ENCODE measurements around the gene LRRC56.

LRRC56 gene

DNA sequence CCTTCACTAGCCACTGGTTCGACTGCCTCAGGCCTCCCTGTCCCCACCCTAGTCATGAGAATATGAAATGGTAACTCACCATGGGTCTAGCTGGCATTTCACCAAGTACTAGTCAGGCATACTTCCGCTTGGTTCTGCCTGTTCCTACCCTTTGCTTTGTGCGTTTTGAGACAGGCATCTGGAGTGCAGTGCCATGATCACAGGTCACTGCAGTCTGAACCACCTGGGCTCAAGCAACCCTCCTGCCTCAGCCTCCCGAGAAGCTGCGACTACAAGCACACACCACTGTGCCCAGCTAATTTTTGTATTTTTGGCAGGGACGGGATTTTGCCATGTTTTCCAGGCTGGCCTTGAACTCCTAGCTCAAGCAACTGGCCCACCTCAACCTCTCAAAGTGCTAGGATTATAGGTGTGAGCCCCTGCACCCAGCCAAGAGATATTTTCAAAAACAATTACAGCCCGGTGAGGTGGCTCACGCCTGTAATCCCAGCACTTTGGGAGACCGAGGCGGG, 16.1 kb upstream of the LRRC56 start:
- DNase-seq (ENCODE audit: low read depth in 2 of 2) = no peak

DNA sequence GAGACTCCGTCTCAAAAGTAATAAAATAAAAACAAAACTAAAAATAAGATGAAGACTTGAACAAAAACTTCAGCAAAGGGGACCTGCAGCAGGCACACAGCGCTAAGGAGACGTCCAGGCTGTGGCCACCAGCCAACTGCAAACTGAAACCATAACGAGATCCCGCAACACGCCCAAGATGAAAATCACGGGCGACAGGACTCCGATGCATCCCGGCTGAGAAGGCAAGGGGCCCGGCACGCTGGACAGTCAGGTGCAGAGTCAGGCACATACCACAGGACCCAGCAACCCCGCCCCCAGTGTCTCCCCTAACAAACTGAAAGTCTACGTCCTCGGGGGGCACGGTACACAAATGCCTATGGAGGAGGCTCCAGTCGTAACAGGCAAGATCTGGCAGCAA, 11.1 kb upstream of the LRRC56 start:
- DNase-seq (ENCODE audit: low read depth in 2 of 2) = no peak

DNA sequence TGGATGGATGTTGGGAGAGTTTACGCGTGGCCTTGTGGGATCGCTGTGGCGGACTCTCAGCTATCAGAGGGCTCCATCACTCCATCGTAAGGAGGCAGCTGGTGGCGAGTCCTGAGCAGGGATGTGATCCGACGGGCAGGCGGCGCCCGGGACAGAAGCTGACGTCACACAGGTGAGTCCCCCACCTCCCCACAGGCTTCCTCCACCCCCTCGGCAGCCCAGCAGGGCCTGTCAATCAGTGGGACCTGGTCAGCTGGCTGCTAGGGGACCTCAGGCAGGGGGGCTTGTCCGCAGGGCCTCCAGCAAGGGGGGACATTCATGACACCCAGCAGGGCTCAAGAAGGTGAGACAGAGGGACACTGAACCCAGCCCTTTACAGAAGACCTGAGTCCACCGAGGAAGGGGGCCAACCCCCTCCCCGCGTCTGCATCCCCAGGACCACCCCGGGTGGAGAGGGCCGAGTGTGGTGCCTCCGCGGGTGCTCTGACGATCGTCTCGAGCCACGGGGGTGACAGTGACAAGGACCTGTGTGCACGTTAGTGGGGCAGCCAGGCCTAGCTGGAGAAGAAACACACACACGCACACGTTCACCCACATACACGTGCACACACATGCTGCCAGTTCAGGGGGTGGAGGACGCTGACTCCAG, 9.0 kb upstream of the LRRC56 start:
- DNase-seq (ENCODE audit: low read depth in 2 of 2) = no peak

DNA sequence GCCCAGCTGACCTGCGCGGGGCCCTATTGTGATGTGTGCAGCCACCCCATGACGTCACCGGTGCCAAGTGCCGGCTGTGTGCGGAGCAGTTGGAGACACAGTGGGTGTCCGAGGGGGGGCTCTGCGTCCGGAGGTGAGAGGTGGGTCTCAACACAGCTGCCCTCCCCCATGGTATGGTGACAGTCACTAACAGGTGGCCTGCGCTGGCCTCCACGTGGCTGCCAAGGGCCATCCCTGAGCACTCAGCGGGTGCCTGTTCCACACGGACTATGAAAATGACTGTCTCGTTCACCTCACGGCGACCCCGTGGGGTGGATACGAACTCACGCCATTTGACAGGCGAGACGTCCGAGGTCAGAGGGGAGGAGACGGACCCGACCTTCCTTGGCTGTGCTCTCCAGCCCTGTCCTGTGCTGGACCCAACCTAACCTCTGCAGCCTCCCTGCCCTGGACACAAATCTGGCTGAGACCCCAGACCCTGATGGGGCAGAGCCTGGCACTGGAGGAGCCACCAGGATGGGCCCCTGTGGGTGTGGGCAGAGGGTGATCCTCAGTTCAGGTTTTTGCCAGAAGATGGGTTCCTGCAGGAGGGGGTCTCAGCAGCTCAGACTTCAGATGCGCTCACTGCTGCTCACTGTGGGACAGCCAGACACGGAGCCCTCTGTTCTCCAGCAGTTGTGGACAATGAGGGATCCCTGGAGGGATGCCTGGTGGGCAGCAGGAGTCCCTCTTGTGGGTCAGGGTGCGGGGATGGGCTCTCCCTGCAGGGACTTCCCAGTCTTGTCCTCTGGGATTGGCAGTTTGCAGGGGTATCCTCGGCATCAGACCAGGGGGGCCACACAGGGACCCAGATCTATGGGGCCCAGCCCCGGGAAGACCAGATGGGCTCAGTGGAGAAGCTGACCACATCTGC, 8.3 kb upstream of the LRRC56 start:
- no peak for DNase-seq (ENCODE audit: low read depth in 2 of 2)

DNA sequence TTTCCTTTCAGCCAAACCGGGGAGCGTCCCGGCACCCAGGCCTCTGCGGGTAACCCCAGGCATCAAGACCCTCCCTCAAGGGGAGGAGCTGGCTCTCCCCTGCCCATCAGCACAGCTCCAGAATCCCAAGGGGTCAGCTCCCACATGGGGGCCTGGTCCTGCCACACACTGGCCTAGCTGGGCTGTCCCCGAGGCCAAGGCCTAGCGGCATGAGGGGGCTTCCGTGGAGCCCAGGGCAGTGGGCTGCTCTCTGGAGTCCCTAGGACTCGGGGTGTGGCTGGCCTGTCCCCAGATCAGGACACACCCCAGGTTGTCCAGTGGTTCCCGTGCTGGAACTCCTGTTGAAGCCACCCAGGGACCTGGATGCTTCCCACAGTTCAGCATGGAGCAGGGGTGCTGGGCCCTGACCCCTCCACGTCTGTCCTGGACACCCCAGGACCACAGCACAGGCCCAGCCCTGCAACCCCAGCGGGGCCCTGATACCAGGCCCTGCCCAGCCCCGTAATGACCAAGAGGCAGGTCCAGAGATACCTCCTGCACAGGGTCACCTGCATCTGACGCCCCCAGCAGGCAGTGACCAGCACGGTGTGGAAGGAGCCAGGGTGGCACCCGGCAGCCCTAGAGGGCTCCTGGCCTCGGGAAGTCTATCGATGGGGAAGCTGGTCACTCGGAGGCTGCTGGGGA, 7.5 kb upstream of the LRRC56 start:
- no peak for DNase-seq (ENCODE audit: low read depth in 2 of 2)

DNA sequence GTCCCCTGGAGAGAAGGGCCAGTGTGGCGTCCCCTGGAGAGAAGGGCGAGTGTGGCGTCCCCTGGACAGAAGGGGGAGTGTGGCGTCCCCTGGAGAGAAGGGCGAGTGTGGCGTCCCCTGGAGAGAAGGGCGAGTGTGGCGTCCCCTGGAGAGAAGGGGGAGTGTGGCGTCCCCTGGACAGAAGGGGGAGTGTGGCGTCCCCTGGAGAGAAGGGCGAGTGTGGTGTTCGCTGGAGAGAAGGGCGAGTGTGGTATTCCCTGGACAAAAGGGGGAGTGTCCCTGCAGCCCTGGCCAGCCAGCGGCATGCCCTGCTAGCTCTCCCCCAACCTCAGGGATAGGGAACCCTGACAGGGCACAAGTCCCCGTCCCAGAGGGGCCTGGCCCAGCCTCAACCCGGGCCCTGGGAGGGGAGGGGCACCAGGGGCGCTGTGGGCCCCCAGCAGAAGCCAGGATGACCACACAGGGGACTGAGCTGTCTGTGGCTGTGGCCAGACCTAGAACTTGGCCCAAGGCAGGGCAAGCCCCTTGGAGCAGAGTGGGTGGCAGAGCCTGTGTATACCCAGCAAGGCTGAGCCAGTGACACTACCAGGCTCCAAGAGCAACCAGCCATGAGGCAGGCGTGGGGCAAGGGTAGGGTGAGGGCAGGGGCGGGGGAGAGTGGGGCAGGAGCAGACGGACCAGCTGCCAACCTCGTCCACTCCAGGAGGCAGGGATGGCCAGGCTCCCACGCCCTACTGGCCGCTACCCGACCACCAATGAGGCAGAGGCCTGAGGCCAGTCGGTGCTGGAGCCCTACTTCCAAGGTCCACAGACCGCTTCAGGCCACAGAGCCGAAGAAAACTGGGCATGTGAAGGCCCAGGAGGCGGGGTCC, 6.1 kb upstream of the LRRC56 start:
- DNase-seq (ENCODE audit: low read depth in 2 of 2) = no peak

DNA sequence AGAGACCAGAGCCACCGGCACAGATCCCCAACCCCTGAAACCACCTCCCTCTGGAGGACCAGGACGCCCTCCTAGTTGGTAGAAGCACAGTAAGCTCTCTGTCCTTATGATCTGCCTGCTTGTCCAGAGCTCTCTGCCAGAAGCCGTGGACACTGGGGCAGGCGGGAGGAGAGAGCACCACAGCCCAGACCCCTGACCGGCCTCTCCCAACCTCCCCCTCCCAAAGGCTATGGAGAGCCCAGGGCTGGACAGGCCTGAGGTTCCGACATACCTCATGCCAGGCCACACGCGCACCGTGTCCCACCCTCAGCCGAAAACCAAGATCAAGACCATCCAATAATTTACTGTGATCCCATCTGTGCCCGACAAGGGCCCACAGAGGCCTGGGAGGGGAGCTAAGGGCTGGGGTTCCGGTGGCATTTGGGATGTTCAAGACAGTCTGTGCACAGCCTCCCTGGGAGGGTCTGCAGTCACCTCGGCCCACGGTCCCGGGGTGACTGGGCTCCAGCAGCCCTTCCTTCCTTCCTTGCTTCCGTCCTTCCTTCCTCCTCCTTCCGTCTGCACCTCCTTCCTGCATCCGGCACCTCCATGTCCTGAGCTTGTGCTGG, 5.3 kb upstream of the LRRC56 start:
- no peak for DNase-seq (ENCODE audit: low read depth in 2 of 2)

DNA sequence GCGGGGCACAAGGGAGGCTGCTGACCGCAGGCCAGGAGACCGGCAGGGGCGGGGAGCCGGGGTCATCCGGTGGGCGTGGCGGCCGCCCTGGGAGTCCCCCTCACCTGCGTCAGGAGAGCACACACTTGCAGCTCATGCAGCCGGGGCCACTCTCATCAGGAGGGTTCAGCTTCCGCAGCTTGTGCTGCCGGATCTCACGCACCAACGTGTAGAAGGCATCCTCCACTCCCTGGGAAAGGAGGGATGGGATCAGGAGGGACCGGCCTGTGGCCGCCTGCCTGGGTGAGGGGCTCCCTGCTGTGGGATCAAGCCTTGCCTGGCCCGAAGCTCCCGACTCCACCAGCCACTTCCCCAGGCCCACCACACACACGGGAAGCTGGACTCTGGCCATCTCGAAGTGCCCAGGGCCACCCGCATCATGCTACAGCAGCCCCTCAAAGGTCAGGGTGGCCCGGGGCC, 4.8 kb upstream of the LRRC56 start:
- no peak for DNase-seq (ENCODE audit: low read depth in 2 of 2)

DNA sequence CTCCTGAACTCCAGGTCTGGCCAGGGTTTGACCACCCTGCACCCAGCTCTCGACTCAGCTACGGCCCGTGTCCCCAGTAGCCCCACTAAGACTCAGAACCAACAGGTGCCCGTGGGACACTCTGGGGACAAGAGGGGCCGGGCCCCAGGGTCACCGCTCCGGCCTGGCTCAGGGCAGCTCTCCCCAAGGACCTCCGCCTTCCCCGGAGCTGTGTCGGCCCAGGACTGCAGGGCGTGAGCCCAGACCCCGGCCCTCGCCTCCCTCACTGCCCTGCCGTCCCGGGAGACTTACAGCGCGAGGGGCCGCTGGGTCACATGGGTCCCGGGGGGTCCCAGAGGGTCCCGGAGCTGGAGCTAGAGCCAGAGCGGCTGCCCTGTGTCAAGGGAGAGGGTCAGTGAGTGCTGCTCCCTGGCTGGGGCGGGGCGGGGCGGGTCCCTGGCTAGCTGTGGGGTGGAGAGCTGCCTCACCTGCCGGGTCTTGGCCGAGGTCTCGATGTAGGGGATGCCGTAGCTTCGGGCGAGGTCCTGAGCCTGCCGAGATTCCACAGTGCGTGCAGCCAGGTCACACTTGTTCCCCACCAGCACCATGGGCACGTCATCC, 4.2 kb upstream of the LRRC56 start:
- no peak for DNase-seq (ENCODE audit: low read depth in 2 of 2)

DNA sequence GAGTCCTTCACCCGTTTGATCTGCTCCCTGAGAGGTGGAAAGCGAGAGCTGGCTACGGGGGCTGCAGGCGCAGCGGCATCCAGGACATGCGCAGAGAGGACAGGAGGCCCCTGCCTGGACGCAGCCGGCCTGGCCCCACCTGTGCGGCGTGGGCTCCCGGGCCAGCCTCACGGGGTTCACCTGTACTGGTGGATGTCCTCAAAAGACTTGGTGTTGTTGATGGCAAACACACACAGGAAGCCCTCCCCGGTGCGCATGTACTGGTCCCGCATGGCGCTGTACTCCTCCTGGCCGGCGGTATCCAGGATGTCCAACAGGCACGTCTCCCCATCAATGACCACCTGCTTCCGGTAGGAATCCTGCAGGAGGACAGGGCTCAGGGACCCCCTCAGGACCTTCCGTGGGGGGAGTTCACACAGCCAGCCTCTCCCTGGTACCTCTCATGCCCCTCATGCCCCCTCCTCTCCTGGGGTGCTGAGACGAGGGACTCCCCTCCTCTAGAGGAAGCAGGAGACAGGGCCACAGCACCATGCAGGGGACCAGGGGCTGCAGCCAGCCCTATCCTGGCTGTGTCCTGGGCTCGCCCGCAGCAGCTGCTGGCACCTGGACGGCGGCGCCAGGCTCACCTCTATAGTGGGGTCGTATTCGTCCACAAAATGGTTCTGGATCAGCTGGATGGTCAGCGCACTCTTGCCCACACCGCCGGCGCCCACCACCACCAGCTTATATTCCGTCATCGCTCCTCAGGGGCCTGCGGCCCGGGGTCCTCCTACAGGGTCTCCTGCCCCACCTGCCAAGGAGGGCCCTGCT, 3.5 kb upstream of the LRRC56 start:
- DNase-seq (ENCODE audit: low read depth in 2 of 2) = no peak

DNA sequence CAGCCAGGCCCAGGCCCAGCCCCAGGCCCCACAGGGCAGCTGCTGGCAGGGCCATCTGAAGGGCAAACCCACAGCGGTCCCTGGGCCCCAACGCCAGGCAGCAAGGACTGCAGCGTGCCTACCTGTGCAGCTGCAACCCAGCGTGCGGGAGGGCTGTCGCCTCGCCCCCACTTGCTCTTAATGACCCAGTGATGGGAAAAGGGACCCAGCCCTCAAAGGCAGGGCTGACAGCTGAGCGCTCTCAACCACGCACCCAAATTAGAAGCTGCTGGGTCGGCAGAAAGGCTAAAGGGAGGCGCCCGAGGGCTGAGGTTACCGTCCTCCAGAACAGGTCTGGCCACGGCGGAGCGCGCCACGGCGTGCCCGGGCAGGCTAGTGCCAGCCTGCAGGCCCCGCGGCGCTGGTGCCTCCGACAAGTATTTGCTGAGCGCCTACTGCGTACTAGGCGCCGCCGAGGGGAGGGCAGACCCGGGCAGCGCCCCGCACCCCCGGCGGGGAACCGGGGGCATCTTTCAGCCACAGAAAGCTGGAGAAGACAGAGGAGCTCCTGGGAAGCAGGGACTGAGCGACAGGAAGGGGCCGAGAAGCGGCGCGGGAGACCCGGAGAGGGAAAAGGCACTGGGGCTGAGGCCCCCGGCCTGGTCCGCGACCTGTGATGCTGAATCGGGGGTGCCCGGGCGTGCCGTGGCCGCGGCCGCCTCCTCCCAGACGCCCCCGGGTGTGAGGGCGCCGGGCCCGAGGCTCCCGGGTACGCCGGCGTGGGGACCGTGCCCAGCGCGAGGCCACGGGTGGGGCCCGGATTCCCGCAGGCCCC, 2.7 kb upstream of the LRRC56 start:
- DNase-seq (ENCODE audit: low read depth in 2 of 2) = no peak

DNA sequence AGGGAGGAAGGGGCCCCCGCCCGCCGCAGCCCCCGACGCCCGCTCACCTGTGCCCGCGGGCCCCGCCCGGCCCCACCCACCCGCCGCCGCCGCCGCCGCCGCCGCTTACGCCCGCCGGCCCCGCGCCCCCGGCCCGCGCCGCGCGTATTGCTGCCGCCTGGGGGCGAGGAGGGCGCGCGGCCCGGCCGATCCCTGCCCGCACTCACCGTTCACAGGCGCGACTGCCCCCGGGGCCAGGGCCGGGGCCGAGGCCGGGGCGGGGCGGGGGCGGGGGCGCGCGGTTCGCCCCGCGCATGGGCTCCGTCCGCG, 2.2 kb upstream of the LRRC56 start:
- no peak for DNase-seq (ENCODE audit: low read depth in 2 of 2)

DNA sequence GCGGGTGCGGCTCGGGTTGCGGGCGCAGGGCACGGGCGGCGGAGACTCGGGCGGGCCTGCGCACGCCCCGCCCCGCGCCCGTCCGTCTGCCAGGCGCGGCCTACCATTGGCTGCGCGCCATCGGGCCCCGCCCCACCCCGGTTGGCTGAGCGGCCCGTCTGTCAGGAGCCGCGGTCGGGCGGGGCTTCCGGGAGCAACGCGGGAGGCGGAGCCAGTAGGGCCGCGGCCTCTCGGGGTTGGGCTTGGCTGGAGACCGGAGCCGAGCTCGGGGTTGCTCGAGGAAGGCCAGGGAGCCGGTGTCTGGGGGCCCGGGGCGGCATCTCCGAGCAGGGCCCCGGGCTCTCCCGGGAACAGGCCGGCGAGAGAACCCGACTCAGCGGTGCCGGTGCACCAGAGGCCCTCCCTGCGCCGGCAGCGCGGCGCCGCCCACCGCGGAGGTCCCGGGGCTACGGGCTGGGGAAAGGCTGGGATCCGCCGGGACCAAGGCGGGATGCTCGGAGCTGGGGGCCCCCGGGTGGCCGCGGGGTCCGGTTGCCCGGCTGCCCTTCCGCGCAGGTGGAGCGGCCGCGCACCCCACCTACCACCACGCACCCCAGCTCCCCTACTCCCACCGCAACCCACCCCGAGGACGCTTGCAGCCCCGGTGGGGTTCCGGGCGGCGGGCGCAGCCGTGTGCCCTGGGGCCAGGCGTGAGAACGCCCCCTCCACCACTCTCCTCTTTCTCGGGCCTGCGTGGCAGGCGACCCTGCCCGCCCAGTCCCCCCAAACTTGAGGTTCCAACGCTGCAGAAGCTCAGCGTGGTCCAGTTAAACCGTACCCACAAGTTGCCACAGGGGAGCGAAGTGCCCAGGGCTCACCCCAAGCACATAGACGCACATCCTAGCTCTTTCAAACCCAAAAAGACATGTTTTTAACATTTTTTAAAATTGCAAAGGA, 1.5 kb upstream of the LRRC56 start, which contains the start of gene HRAS:
Gene HRAS (minus strand): TSS at position 58 of the 936 bp plus-strand sequence.
- peak; percentile 93 to 97 for DNase-seq (ENCODE audit: low read depth in 2 of 2)

DNA sequence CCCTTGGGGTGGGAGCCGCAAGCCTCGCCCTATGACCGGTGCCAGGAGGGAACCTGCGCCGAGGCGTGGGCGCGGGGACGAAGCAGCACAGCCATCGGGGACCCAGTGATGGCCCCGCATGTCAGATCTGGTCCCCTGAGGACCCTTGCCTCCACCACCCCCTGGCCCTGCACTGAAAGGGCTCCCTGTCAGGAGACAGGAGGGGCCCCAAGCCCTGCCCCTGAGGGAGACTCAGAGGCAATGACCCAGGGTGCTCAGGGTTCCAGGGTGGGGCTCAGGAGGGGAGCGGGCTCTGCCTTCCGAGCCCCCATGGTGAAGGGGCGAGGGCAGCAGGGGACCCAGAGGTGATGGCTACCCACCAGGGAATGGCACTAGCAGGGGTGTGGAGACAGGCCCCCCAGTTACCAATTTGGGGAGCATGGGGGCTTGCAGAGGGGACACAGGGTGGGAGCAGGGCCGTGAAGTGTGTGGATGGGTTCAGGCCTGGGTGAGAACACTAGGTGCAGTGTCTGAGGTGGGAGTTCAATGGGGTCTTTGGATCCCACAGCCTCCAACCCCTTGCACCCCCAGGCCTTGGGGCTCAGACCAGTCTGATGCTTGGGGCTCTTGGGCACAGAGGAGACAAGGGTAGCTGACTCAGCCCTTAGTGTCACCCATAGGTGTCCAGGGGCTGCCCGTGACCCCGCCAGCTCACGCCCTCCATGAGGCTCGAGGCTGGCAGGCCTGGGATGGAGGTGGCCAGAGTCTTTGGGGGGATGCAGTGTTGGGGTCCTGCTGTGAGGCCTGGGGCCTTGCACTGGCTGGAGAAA, 499 bp downstream of the LRRC56 start:
- no peak for DNase-seq (ENCODE audit: low read depth in 2 of 2)

DNA sequence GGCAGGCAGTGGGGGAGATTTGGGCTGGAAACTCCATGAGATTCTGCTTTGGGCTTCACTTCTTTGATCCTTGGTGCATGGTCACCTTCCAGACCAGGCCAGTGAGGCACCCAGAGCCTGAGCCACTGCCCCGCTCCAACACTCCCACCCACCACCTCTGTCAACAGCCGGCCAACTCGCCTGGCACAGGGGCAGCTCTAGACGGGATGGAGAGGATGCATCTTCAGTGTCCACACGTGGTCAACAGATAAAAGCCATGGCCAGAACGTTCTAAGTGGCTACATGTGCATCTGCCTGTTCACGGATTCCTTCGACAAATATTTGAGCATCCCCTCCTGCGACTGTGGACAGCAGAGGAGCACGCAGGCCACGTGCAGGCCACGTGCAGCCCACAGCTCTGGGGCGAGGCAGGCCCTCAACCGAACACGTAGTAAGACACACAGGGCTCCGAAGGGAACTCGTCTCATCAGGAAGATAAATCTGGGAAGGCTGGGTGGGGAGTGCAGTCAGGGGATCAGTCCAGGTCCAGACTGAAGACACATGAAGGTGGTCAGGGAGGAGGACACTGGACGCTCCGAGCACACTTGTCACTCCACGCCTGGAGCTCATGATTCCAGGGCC, 1.2 kb downstream of the LRRC56 start:
- no peak for DNase-seq (ENCODE audit: low read depth in 2 of 2)

DNA sequence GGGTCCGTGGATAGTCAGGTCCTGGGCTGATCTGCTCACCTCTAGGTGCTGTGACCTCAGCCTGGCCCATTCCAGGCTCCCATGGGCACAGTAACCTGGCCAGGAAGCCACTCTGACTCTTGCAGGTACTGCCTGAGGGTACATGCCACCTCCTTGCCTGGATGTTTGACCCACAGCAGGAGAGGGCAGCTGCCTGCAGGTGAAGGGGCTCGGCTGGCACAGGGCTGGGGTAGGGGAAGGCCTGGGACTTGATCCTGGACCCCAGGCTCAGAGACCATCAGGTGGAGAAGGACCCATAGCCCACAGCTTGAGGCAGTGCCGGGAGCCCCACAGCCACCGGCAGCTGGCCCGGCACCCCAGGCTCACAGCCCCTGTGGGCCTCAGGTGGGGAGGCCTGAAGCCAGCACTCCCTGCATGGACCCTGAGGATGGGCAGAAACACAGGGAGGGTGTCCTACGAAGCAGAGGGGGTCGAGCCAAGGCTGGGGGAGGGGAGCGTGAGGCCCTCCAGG, 2.7 kb downstream of the LRRC56 start:
- no peak for DNase-seq (ENCODE audit: low read depth in 2 of 2)
